ENCODE results near the gene GLT6D1.

DNA sequence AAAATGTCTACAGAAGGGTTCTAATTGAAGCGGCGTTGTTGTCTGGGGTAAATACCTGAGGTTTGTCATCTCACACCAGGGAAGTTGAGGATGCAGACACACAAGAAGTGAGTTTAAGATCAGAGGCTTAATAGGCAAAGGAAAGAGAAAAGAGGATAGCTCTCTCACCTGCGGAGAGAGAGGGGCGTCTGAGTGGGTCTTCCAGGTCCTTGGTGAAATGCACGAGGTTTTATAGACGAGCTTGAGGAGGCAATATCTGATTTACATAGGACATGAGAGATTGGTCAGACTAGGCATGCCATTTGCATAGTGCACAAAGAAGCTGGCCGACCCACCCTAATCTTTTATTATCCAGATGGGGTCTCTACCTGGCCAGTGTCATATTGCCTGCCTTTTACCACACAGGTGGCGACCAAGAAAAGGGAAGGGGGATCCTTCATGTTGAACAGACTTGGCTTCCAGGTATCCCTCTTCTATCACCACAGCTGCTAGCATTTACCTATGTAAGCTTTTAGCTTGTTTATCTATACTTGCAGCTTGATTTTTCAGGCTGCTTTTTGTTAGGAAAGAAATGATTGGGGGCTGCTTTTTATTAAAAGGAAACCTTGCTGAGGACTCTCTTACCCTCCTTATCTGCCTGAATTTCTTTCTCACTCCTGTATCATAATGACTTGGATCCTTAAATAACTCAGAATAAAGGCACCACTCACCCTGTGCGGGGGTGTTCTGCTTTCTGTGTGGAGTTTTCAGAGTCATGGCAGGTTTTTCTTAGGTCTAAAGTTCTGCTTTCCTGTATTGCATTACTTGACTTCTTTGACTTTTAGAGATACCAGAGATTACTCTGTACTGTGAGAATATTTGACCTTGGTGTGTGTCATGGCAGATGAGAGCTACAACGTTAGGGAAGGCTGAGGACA, 9.4 kb upstream of the GLT6D1 start:
- TF ChIP-seq, protein P1, sequence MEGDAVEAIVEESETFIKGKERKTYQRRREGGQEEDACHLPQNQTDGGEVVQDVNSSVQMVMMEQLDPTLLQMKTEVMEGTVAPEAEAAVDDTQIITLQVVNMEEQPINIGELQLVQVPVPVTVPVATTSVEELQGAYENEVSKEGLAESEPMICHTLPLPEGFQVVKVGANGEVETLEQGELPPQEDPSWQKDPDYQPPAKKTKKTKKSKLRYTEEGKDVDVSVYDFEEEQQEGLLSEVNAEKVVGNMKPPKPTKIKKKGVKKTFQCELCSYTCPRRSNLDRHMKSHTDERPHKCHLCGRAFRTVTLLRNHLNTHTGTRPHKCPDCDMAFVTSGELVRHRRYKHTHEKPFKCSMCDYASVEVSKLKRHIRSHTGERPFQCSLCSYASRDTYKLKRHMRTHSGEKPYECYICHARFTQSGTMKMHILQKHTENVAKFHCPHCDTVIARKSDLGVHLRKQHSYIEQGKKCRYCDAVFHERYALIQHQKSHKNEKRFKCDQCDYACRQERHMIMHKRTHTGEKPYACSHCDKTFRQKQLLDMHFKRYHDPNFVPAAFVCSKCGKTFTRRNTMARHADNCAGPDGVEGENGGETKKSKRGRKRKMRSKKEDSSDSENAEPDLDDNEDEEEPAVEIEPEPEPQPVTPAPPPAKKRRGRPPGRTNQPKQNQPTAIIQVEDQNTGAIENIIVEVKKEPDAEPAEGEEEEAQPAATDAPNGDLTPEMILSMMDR (conservative IDR thresholded peaks at IDR 0.05): no peak
- no peak for TF ChIP-seq EZH2 (IDR thresholded peaks at IDR 0.05; ENCODE audit: low read depth)

All from PC-9 (cell line).